Pons (tissue), 1 donor: ENCODE data around the gene DAB1.

ENCODE experiments used
- DNase-seq: peaks from one replicate; pipeline ENCODE4 v3.0.0-alpha.2; 2016; ENCODE audit warnings: low spot score

The DAB1 gene

GRCh38 chr1:57020216-57020615 is 403.6 kb downstream of the DAB1 start:
- DNase-seq: no peak

- no peak for DNase-seq
These were observed 404.5 kb downstream of the DAB1 start for GRCh38 chr1:57019236-57019839.

GRCh38 chr1:57018119-57018518 is 405.7 kb downstream of the DAB1 start:
- no peak for DNase-seq

GRCh38 chr1:57017717-57018116 is 406.1 kb downstream of the DAB1 start:
- no peak for DNase-seq

- DNase-seq: no peak
These were observed 406.7 kb downstream of the DAB1 start for GRCh38 chr1:57017200-57017599.

- DNase-seq: no peak
These were observed 408.8 kb downstream of the DAB1 start for GRCh38 chr1:57015071-57015470.

GRCh38 chr1:57013522-57013921 is 410.3 kb downstream of the DAB1 start:
- no peak for DNase-seq

GRCh38 chr1:57012315-57012714 is 411.5 kb downstream of the DAB1 start:
- no peak for DNase-seq

- DNase-seq: no peak
These were observed 413.3 kb downstream of the DAB1 start for GRCh38 chr1:57010511-57010910.

GRCh38 chr1:57007948-57008347 is 415.9 kb downstream of the DAB1 start:
- DNase-seq: no peak

GRCh38 chr1:57007472-57007871 is 416.4 kb downstream of the DAB1 start:
- DNase-seq: no peak

GRCh38 chr1:57003398-57004139 is 420.3 kb downstream of the DAB1 start:
- no peak for DNase-seq

- DNase-seq: no peak
These were observed 428.3 kb downstream of the DAB1 start for GRCh38 chr1:56995414-56996100.

GRCh38 chr1:56993475-56993874 is 430.4 kb downstream of the DAB1 start:
- DNase-seq: no peak

- DNase-seq: no peak
These were observed 431.3 kb downstream of the DAB1 start for GRCh38 chr1:56992318-56993125.

GRCh38 chr1:56991576-56991975 is 432.3 kb downstream of the DAB1 start:
- DNase-seq: no peak

GRCh38 chr1:56986397-56986796 is 437.5 kb downstream of the DAB1 start:
- DNase-seq: no peak

GRCh38 chr1:56985857-56986256 is 438.0 kb downstream of the DAB1 start:
- DNase-seq: no peak

GRCh38 chr1:56983484-56983883 is 440.4 kb downstream of the DAB1 start:
- DNase-seq: no peak

- no peak for DNase-seq
These were observed 443.7 kb downstream of the DAB1 start for GRCh38 chr1:56979986-56980755.

GRCh38 chr1:56978819-56979218 is 445.0 kb downstream of the DAB1 start:
- DNase-seq: no peak

- no peak for DNase-seq
These were observed 445.9 kb downstream of the DAB1 start for GRCh38 chr1:56977910-56978309.
